HEK293 (cell line): Measurements from ENCODE around the gene TNS3.
A peak's percentile ranks its signal among the peaks of the same experiment; 100 is the strongest.

Source experiments
- CTCF ChIA-PET: fragments of 350-600 bp; formaldehyde crosslinking; extraction: SDS; loops from one replicate; lab custom pipeline; 2021; ENCODE audit warnings: antibody characterized with exemption; lab: Yijun Ruan, JAX
- POLR2A ChIA-PET: fragments of 300-600 bp; formaldehyde crosslinking; extraction: SDS; loops from one replicate; lab custom pipeline; 2020; ENCODE audit warnings: antibody characterized with exemption, inconsistent platforms; lab: Yijun Ruan, JAX
- H3K27ac ChIP-seq: fragments of 200-500 bp; sonication (Bioruptor generic); 2 replicates; pipeline ENCODE4 v1.5.1; 2014; ENCODE audit warnings: low read depth, low read length, control low read depth, inconsistent platforms; ENCODE audit errors: extremely low read depth
- H3K36me3 ChIP-seq, 2 experiments: fragments of 200-500 bp in 1 of 2; sonication (Bioruptor generic) in 1 of 2; 1 replicate in 1 of 2; 2 replicates in 1 of 2; pipeline ENCODE4 v1.5.1; 2014 to 2017; ENCODE audit warnings: inconsistent platforms in 2 of 2, low read length in 2 of 2; ENCODE audit not compliant: control insufficient read depth in 2 of 2, insufficient read depth in 1 of 2
- H3K4me1 ChIP-seq: fragments of 200-500 bp; sonication (Bioruptor generic); 2 replicates; pipeline ENCODE4 v1.5.1; 2014; ENCODE audit warnings: mild to moderate bottlenecking, low read length, inconsistent platforms; ENCODE audit not compliant: control insufficient read depth, insufficient read depth
- H3K4me3 ChIP-seq: 2 replicates; pipeline ENCODE4 v1.5.1; 2011; ENCODE audit warnings: low read depth, mild to moderate bottlenecking, control low read depth, low read length, moderate library complexity
- H3K9me3 ChIP-seq: fragments of 200-500 bp; sonication (Bioruptor generic); 2 replicates; pipeline ENCODE4 v1.5.1; 2014; ENCODE audit warnings: low read depth, low read length, inconsistent platforms; ENCODE audit not compliant: control insufficient read depth, insufficient read depth
- GLIS1 ChIP-seq: fragments of 450-650 bp; formaldehyde crosslinking; IDR thresholded peaks from 2 replicates; pipeline ENCODE4 v1.5.1; 2016; ENCODE audit warnings: missing biosample characterization, missing genetic modification characterization
- MYNN ChIP-seq: fragments of 450-650 bp; formaldehyde crosslinking; IDR thresholded peaks from 2 replicates; pipeline ENCODE4 v1.5.1; 2016; ENCODE audit warnings: missing biosample characterization, missing genetic modification characterization, borderline replicate concordance
- SP2 ChIP-seq: fragments of 450-650 bp; formaldehyde crosslinking; IDR thresholded peaks from 2 replicates; pipeline ENCODE4 v1.5.1; 2016; ENCODE audit warnings: missing biosample characterization, missing genetic modification characterization
- SP3 ChIP-seq: fragments of 450-650 bp; formaldehyde crosslinking; IDR thresholded peaks from 2 replicates; pipeline ENCODE4 v1.5.1; 2016; ENCODE audit warnings: missing biosample characterization, missing genetic modification characterization
- TRIM28 ChIP-seq: IDR thresholded peaks from 2 replicates; pipeline ENCODE4 v1.6.1; 2011; ENCODE audit warnings: low read length, control low read depth, borderline replicate concordance
- ZBTB49 ChIP-seq: fragments of 450-650 bp; formaldehyde crosslinking; IDR thresholded peaks from 2 replicates; pipeline ENCODE4 v1.5.1; 2016; ENCODE audit warnings: missing biosample characterization, missing genetic modification characterization, low read depth
- ZEB2 ChIP-seq: fragments of 450-650 bp; formaldehyde crosslinking; IDR thresholded peaks from 2 replicates; pipeline ENCODE4 v1.5.1; 2016; ENCODE audit warnings: missing biosample characterization, missing genetic modification characterization
- ZFP3 ChIP-seq: fragments of 450-650 bp; formaldehyde crosslinking; IDR thresholded peaks from 2 replicates; pipeline ENCODE4 v1.5.1; 2016; ENCODE audit warnings: low read depth, missing biosample characterization, missing genetic modification characterization
- ZIC2 ChIP-seq: fragments of 450-650 bp; formaldehyde crosslinking; IDR thresholded peaks from 2 replicates; pipeline ENCODE4 v1.5.1; 2016; ENCODE audit warnings: missing biosample characterization, missing genetic modification characterization
- ZNF10 ChIP-seq: fragments of 450-650 bp; formaldehyde crosslinking; IDR thresholded peaks from 2 replicates; pipeline ENCODE4 v1.5.1; 2017; ENCODE audit warnings: missing biosample characterization, missing genetic modification characterization
- ZNF169 ChIP-seq: fragments of 450-650 bp; formaldehyde crosslinking; IDR thresholded peaks from 2 replicates; pipeline ENCODE4 v1.5.1; 2016; ENCODE audit warnings: missing biosample characterization, missing genetic modification characterization
- ZNF248 ChIP-seq: fragments of 450-650 bp; formaldehyde crosslinking; IDR thresholded peaks from 2 replicates; pipeline ENCODE4 v1.5.1; 2017; ENCODE audit warnings: missing biosample characterization, missing genetic modification characterization
- ZNF362 ChIP-seq: fragments of 450-650 bp; formaldehyde crosslinking; IDR thresholded peaks from 2 replicates; pipeline ENCODE4 v1.5.1; 2016; ENCODE audit warnings: missing biosample characterization, missing genetic modification characterization
- ZNF366 ChIP-seq: fragments of 450-650 bp; formaldehyde crosslinking; conservative IDR thresholded peaks from 2 replicates; pipeline ENCODE4 v1.5.1; 2016; ENCODE audit warnings: missing biosample characterization, missing genetic modification characterization
- ZNF416 ChIP-seq: fragments of 450-650 bp; formaldehyde crosslinking; IDR thresholded peaks from 2 replicates; pipeline ENCODE4 v1.5.1; 2016; ENCODE audit warnings: missing biosample characterization, missing genetic modification characterization
- ZNF501 ChIP-seq: fragments of 450-650 bp; formaldehyde crosslinking; IDR thresholded peaks from 2 replicates; pipeline ENCODE4 v1.5.1; 2016; ENCODE audit warnings: missing biosample characterization, missing genetic modification characterization
- ZNF624 ChIP-seq: fragments of 450-650 bp; formaldehyde crosslinking; IDR thresholded peaks from 2 replicates; pipeline ENCODE4 v1.5.1; 2017; ENCODE audit warnings: missing biosample characterization, missing genetic modification characterization
- ZNF785 ChIP-seq: fragments of 450-650 bp; formaldehyde crosslinking; IDR thresholded peaks from 2 replicates; pipeline ENCODE4 v1.5.1; 2016; ENCODE audit warnings: missing biosample characterization, missing genetic modification characterization

TNS3 gene

GRCh38 chr7:47323904-47324303 is 258.0 kb downstream of the TNS3 start:
- no peaks in the 10 kb centered on the region for H3K36me3 ChIP-seq
- no peaks in the 10 kb centered on the region for H3K9me3 ChIP-seq
- ChIA-PET CTCF (interaction anchor here (0.8 kb wide), 1 partner anchor 710 kb away, joined by 3 read pairs; no protein-coding TSS in a partner anchor), POLR2A (no interaction called here)
- no peak overlapping the region for H3K4me3 ChIP-seq
- TF ChIP-seq MYNN (tag by site-specific recombination): no peak
- no peak overlapping the region for H3K27ac ChIP-seq
- peaks cover 5% of the 10 kb centered on the region for H3K4me1 ChIP-seq

GRCh38 chr7:47322731-47323130 is 259.2 kb downstream of the TNS3 start:
- Histone ChIP-seq H3K4me1 (no peaks in the 10 kb centered on the region; the same call in 1 of the 2 replicates), H3K36me3 (no peaks in the 10 kb centered on the region), H3K9me3 (no peaks in the 10 kb centered on the region), H3K4me3 (no peak overlapping the region), H3K27ac (no peak overlapping the region)
- ChIA-PET POLR2A (no interaction called here), CTCF (no interaction called here)
- TF ChIP-seq GLIS1 (tag by site-specific recombination) (0 out of 2 replicates have a peak, but pooled peaks have one; percentile 31), SP2 (tag by site-specific recombination) (no peak), ZNF785 (tag by site-specific recombination) (no peak), ZEB2 (tag by site-specific recombination) (no peak), SP3 (tag by site-specific recombination) (no peak), ZIC2 (tag by site-specific recombination) (peak; percentile 62)

GRCh38 chr7:47320296-47320695 is 261.6 kb downstream of the TNS3 start:
- no peak for TF ChIP-seq ZNF362 (tag by site-specific recombination)
- no peak for TF ChIP-seq ZFP3 (tag by site-specific recombination)
- TF ChIP-seq, all 188 proteins: peak for 0
- H3K4me3 ChIP-seq: no peak overlapping the region
- no peaks in the 10 kb centered on the region for H3K36me3 ChIP-seq
- H3K9me3 ChIP-seq: no peaks in the 10 kb centered on the region
- ChIA-PET POLR2A (no interaction called here), CTCF (no interaction called here)
- no peaks in the 10 kb centered on the region for H3K4me1 ChIP-seq
- no peak overlapping the region for H3K27ac ChIP-seq

- CTCF ChIA-PET: interaction anchor here (0.7 kb wide), 1 partner anchor 53 kb away, joined by 3 read pairs; no protein-coding TSS in a partner anchor
- TF ChIP-seq ZNF10 (tag by site-specific recombination) (no peak), ZNF169 (tag by site-specific recombination) (no peak), ZNF366 (no peak), TRIM28 (no peak), ZBTB49 (tag by site-specific recombination) (no peak), ZNF416 (tag by site-specific recombination) (no peak), ZNF501 (tag by site-specific recombination) (no peak), ZNF248 (tag by site-specific recombination) (no peak), ZNF624 (tag by site-specific recombination) (no peak)
- TF ChIP-seq, all 188 proteins: peak for 0
- H3K36me3 ChIP-seq: no peaks in the 10 kb centered on the region
- POLR2A ChIA-PET: no interaction called here
- no peaks in the 10 kb centered on the region for H3K9me3 ChIP-seq
- no peak overlapping the region for H3K27ac ChIP-seq
- no peaks in the 10 kb centered on the region for H3K4me1 ChIP-seq
- no peak overlapping the region for H3K4me3 ChIP-seq
Observed at GRCh38 chr7:47318395-47319182, 263.3 kb downstream of the TNS3 start.
